ENCODE data around the gene ACAP2. TPM values are rescaled to one million over a fixed set of nuclear protein-coding genes. Genes with fewer than 3 reads are reported as not detected.
A peak's percentile ranks its signal among the peaks of the same experiment; 100 is the strongest.

Gene ACAP2
- polyA plus RNA-seq, 1 experiment: 50.2 TPM

GRCh38 chr3:195254454-195255175 is 188.2 kb downstream of the ACAP2 start:
- Histone ChIP-seq H3K27ac (ENCODE audit: low read depth, low read length) (no peak overlapping the region), H3K27me3 (ENCODE audit: control insufficient read depth, insufficient read depth, low read length) (no peaks in the 10 kb centered on the region), H3K9me3 (ENCODE audit: control insufficient read depth, insufficient read depth, low read length) (no peaks in the 10 kb centered on the region; the same call in 1 of the 2 replicates), H3K4me3 (ENCODE audit: low read depth, low read length) (no peak overlapping the region)
- CTCF ChIA-PET: interaction anchor here (1.3 to 4.7 kb wide), 2 partner anchors 572 to 583 kb away, joined by 8 to 32 read pairs; partner anchors contain the start of gene LSG1
- DNase-seq (ENCODE audit: low read depth, low spot score): no peak
- TF ChIP-seq CTCF (IDR thresholded peaks at IDR 0.05; ENCODE audit: low read depth, low read length): no peak
- POLR2A ChIA-PET: no interaction called here

GRCh38 chr3:195253923-195254432 is 188.8 kb downstream of the ACAP2 start:
- no peak overlapping the region for H3K4me3 ChIP-seq (ENCODE audit: low read depth, low read length)
- DNase-seq (ENCODE audit: low read depth, low spot score): no peak
- H3K9me3 ChIP-seq (ENCODE audit: control insufficient read depth, insufficient read depth, low read length): no peaks in the 10 kb centered on the region; the same call in 1 of the 2 replicates
- no peaks in the 10 kb centered on the region for H3K27me3 ChIP-seq (ENCODE audit: control insufficient read depth, insufficient read depth, low read length)
- no peak overlapping the region for H3K27ac ChIP-seq (ENCODE audit: low read depth, low read length)
- CTCF ChIA-PET: no interaction called here
- POLR2A ChIA-PET: no interaction called here
- TF ChIP-seq CTCF (IDR thresholded peaks at IDR 0.05; ENCODE audit: low read depth, low read length): no peak

GRCh38 chr3:195251336-195252065 is 191.3 kb downstream of the ACAP2 start:
- TF ChIP-seq CTCF (IDR thresholded peaks at IDR 0.05; ENCODE audit: low read depth, low read length): no peak
- Histone ChIP-seq H3K9me3 (ENCODE audit: control insufficient read depth, insufficient read depth, low read length) (no peaks in the 10 kb centered on the region; the same call in none of the 2 replicates), H3K4me3 (ENCODE audit: low read depth, low read length) (no peak overlapping the region), H3K27ac (ENCODE audit: low read depth, low read length) (no peak overlapping the region), H3K27me3 (ENCODE audit: control insufficient read depth, insufficient read depth, low read length) (no peaks in the 10 kb centered on the region)
- no peak for DNase-seq (ENCODE audit: low read depth, low spot score)
- ChIA-PET CTCF (no interaction called here), POLR2A (no interaction called here)

GRCh38 chr3:195250473-195251251 is 192.2 kb downstream of the ACAP2 start:
- Histone ChIP-seq H3K4me3 (ENCODE audit: low read depth, low read length) (no peak overlapping the region), H3K27me3 (ENCODE audit: control insufficient read depth, insufficient read depth, low read length) (no peaks in the 10 kb centered on the region), H3K9me3 (ENCODE audit: control insufficient read depth, insufficient read depth, low read length) (no peaks in the 10 kb centered on the region; the same call in none of the 2 replicates), H3K27ac (ENCODE audit: low read depth, low read length) (no peak overlapping the region)
- CTCF ChIA-PET: interaction anchor here (0.7 to 1.0 kb wide), 3 partner anchors 15 to 568 kb away, joined by 3 to 6 read pairs (median 4); no protein-coding TSS in a partner anchor
- no peak for DNase-seq (ENCODE audit: low read depth, low spot score)
- TF ChIP-seq CTCF (IDR thresholded peaks at IDR 0.05; ENCODE audit: low read depth, low read length): peak; percentile 27; the same call in 1 of the 2 replicates
- POLR2A ChIA-PET: no interaction called here

Data from AG04450 (cell line).